M059J (cell line): ENCODE measurements around the gene EFCAB10. TPM values are rescaled to one million over a fixed set of nuclear protein-coding genes. Genes with fewer than 3 reads are reported as not detected.
"Not testable (repeated sequence)": the region's sequence is repeated elsewhere in the genome, so short reads cannot be mapped to it uniquely, and the experiment has no call there.

Source experiments
- DNase-seq: peaks from one replicate; pipeline ENCODE4 v3.0.0-alpha.2; 2012; ENCODE audit warnings: low read depth
- total RNA-seq: library from RNA; depleted of rRNA; stranded (reverse); fragments of >200 nt; shearing (Covaris generic); gene quantifications from 2 replicates; pipeline ENCODE4 v1.2.3, GENCODE V29; 2014; rRNA removed

EFCAB10 gene
- total RNA-seq, 1 experiment from 2014 or later: not detected

DNA sequence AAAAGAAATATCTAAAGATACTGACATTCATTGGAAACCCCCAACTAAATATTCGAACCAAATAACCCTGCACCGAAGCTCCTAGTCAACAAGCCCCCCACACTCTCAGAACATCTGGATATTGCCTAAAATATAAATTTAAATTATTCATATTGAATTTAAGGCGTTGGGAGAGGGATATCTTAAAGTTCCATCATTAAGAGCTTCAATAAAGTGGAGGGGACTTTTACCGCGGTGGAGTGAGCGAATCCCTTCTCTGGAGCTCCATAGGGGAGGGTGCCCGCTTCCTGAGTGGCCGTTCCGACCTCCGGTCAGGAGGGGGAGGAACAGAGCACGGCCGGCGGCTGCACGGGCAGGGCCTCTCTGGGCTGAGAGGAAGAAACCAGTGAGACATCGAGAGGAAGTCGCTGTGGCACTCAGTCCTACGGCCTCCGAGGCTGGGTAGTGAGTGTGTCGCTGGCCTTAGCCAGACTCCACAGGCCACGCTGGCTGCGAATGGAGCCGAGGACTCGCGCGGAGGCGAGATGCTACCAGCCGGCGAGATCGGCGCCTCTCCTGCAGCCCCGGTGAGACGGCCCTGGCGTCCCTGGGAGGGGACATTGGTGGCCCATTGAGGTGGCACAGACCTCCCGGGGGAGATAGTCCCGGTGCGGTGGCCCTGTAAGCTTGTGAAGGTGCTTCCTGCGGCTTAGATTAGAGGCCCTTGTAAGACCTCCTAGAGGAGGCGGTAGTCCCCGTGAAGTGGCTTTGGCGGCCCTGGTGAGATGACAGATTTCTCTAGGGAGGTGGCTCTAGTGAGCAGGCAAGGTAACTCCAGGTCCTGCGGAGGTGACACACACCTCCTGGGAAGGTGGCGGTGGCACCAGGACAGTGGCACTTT, 49.3 kb downstream of the EFCAB10 start, which contains the start of gene RINT1:
Gene RINT1, plus strand, starts transcription at position 410 of the 880 bp plus-strand sequence. Its CDS starts 115 bp downstream, at position 525.
- DNase-seq: peak; percentile 89

DNA sequence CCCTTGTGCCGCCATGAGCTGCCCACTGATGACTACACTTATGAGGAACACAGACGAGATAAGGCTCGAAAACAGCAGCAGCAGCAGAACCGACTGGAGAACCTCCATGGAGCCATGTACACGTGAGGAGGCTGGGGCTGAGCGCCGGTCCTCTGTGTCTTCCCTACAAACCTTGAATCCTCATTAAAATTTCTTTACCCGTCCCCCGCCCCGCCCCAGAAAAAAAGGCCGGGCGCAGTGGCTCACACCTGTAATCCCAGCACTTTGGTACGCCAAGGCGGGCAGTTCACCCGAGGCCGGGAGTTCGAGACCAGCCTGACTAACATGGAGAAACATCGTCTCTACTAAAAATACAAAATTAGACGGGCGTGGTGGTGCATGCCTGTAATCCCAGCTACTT, 50.7 kb downstream of the EFCAB10 start:
- no peak for DNase-seq

DNA sequence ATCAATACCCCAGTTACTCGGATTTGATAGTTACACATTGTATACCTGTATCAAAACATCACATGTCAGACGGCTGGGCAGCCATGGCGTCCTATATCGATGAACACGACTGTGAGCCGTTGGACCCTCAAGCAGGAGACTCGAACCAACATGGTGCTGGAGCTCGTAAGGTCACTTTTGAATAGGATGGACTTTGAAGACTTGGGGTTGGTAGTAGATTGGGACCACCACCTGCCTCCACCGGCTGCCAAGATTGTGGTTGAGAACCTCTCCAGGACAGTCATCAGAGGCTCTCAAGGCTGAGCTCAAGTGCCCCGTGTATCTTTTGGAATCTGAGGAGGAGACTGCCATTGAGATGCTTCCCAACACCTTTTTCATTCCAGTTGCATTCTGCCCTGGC, 51.2 kb downstream of the EFCAB10 start:
- no peak for DNase-seq

DNA sequence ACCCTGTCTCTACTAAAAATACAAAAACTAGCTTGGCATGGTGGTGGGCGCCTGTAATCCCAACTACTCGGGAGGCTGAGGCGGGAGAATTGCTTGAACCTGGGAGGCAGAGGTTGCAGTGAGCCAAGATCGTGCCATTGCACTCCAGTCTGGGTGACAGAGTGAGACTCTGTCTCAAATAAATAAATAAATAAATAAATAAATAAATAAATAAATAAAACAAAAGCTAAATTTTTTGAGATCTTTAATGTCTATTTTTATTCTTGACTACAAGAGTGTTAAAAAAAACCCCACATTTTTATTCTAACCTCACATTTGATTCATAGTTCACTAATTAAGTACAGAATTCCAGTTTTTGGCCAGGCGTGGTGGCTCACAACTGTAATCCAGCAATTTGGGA, 53.6 kb downstream of the EFCAB10 start:
- DNase-seq: not testable (repeated sequence)

DNA sequence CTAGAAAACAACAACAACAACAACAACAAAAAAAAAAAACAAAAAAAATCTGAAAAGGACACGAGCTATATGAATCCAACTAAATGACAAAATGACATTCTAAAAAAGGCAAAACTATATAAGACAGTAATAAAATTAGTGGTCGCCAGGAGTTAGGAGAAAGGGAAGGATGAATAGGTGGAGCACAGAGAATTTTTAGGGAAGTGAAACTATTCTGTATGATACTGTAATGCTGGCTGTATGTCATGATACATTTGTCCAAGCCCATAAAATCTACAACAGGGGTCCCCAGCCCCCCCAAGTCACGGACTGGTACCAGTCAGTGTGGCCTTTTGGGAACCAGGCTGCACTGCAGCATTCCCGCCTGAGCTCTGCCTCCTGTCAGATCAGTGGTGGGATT, 56.5 kb downstream of the EFCAB10 start:
- no peak for DNase-seq

DNA sequence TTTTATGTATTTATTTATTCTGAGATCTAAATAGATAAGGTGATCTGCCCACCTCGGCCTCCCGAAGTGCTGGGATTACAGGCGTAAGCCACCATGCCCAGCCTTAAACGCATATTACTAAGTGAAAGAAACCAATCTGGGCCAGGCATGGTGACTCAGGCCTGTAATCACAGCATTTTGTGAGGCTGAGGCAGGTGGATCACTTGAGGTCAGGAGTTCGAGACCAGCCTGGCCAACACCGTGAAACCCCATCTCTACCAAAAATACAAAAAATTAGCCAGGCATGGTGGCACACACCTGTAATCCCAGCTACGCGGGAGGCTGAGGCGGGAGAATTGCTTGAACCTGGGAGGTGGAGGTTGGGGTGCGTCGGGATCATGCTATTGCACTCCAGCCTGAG, 56.9 kb downstream of the EFCAB10 start:
- DNase-seq: not testable (repeated sequence)

DNA sequence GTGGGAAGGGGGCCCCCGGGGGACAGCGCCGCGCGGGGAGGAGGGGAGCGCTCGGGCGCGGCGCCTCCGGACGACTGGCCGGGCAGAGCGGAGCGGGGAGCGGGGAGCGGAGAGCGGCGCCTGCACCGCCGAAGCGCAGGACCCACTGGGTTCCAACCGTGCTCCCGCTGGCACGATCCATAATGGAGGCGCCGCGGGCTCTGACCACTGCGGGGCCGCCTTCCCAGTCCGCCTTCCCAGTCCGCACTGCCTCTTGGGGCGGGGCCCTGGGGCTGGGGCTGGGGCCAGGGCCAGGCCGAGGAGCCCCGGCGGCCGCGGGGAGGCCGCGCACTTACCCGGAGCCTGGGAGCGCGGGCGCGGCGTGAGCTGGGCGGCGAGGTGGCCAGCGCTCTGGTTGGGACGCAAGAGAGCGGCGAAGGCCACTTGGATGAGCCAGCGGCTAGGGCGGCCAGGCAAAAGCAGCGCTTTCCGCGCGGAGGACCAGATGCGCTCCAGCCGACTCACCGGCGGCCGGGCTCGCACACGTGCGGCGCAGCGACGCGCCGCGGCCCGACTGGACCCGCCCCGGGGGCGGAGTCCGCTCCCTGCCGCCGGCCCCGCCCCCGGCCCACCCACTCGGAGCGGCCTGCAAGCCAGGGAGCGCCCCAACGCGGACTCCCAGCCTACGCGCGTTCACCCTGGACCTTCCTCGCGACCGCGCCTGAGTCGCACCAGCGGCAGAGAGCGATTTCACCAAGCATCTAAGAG, 59.4 kb downstream of the EFCAB10 start, which contains the start of gene PUS7:
Gene PUS7, minus strand, starts transcription at position 555 of the 747 bp plus-strand sequence. CDS start 13,759 bp downstream, outside the sequence.
- DNase-seq: peak; percentile 87

DNA sequence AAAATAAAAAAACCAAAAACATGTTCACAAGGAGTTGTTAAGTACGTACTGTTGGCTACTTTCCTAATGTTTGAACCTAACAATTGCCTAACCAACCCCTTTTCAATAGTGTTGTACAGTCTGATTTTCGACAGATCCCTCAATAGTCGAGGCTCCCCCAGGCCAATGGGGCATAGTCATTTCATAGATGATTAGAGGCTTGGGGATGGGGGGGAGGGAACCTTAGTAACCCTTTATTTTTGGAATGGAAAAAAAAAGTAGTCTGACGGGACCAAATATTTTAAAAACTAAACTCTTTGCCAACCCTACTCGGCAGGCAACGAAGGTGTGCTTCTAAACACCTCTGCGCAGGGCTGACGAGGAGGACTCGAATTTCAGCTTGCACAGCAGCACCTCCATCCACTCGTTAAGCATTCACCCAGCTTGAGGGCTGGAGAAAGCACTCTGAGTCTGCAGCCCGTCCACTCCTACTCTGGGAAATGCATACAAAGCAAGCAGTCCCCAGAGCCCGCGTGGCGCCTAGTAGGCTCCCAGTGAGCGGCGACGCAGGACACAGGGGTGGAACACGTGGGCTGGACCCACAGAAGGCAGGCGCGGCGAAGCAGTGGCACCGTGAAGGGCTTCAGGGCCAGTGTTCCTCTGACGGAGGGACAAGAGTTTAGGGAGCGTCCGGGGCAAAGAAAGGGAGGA, 60.1 kb downstream of the EFCAB10 start:
- DNase-seq: peak; percentile 76

DNA sequence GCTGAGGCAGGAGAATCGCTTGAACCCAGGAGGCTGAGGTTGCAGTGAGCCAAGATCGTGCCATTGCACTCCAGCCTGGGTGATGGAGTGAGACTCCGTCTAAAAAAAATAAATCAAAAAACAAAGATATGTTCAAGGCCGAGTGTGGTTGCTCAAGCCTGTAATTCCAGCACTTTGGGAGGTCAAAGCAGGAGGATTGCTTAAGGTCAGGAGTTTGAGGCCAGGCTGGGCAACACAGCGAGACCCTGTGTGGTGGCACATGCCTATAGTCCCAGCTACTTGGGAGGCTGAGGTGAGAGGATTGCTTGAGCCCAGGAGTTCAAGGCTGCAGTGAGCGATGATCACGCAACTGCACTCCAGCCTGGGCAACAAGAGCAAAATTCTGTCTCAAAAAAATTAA, 60.7 kb downstream of the EFCAB10 start:
- DNase-seq: not testable (repeated sequence)

DNA sequence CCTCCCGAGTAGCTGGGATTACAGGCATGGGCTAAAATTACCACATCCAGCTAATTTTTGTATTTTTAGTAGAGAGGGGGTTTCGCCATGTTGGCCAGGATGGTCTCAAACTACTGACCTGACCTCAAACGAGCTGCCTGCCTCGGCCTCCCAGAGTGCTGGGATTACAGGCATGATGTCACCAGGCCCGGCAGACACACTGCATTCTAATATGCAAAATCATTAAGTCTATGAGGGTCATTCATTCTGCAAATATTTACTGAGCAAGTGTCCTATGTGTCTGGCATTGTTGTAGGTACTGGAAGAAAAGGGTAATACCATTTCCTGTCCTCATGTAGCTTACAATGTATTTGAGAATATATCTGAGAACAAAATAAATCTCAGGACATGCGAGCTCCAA, 61.9 kb downstream of the EFCAB10 start:
- no peak for DNase-seq

DNA sequence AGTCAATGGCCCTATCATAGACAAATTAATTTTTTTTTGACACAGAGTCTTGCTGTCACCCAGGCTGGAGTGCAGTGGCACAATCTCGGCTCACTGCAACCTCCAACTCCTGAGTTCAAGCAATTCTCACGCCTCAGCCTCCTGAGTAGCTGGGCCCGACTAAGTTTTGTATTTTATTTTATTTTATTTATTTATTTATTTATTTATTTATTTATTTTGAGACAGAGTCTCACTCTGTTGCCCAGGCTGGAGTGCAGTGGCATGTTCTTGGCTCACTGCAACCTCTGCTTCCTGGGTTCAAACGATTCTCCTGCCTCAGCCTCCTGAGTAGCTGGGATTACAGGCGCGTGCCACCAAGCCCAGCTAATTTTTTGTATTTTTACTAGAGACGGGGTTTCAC, 65.7 kb downstream of the EFCAB10 start:
- DNase-seq: not testable (repeated sequence)

Other genes starting within 250 kb of the EFCAB10 start
- 28.4 and 51.5 TPM in 2 replicates for gene SRPK2, start 192.6 kb downstream of the EFCAB10 start, total RNA-seq
- 17.1 and 19.1 TPM in 2 replicates for gene PUS7, start 59.2 kb downstream of the EFCAB10 start, total RNA-seq
- gene RINT1, start 49.3 kb downstream of the EFCAB10 start, total RNA-seq: 10.3 and 14.2 TPM in 2 replicates